Sigmoid colon (tissue), 7 donors: ENCODE data around the gene SLC6A19. TPM values are rescaled to one million over a fixed set of nuclear protein-coding genes. Genes with fewer than 3 reads are reported as not detected.

Experiments used
- DNase-seq: peaks from one replicate; pipeline ENCODE4 v3.0.0-alpha.2; 2019
- H3K27ac ChIP-seq, 4 donors: fragments of 200-600 bp; sonication (generic); one replicate each; pipeline ENCODE4 v1.5.1; 2016 to 2019; ENCODE audit warnings: mild to moderate bottlenecking in 1 of 4
- H3K27me3 ChIP-seq, 3 donors: fragments of 200-600 bp; sonication (generic); one replicate each; pipeline ENCODE4 v1.5.1; 2019; ENCODE audit warnings: mild to moderate bottlenecking in 1 of 3
- H3K36me3 ChIP-seq, 4 donors: fragments of 200-600 bp; sonication (generic); one replicate each; pipeline ENCODE4 v1.5.1; 2016 to 2019
- H3K4me1 ChIP-seq, 4 donors: fragments of 200-600 bp; sonication (generic); one replicate each; pipeline ENCODE4 v1.5.1; 2017 to 2019
- H3K4me3 ChIP-seq, 4 donors: fragments of 200-600 bp; sonication (generic); one replicate each; pipeline ENCODE4 v1.5.1; 2017 to 2019; ENCODE audit warnings: mild to moderate bottlenecking in 2 of 4, moderate library complexity in 1 of 4
- H3K9me3 ChIP-seq, 4 donors: fragments of 200-600 bp in 3 of 4; sonication (generic) in 3 of 4; one replicate each; pipeline versions ENCODE4 v1.5.1 to v1.6.1; 2013 to 2019
- EP300 ChIP-seq, 4 donors: sonication (generic); formaldehyde crosslinking; IDR thresholded peaks; one replicate each; pipeline ENCODE4 v1.6.1; 2017; ENCODE audit warnings: antibody characterized with exemption in 4 of 4
- POLR2A ChIP-seq, 2 donors: fragments of 450-650 bp; IDR thresholded peaks; one replicate each; pipeline ENCODE4 v1.6.1; 2016; ENCODE audit warnings: antibody characterized with exemption in 2 of 2, mild to moderate bottlenecking in 2 of 2, moderate library complexity in 2 of 2
- POLR2AphosphoS5 ChIP-seq, 4 donors: sonication (generic); formaldehyde crosslinking; IDR thresholded peaks; one replicate each; pipeline ENCODE4 v1.6.1; 2017; ENCODE audit warnings: antibody characterized with exemption in 4 of 4
- WGBS, 2 donors: extraction: QIAGEN DNeasy Blood & Tissue Kit; methylation state at CpG; one replicate each; pipeline ENCODE4 v1.1.7; 2013; 5-methylcytosine and 5-hydroxymethylcytosine counted together
- intact Hi-C: fragments of 100-400 bp; cut with DNase I; formaldehyde crosslinking; loops from one replicate; pipeline ENCODE4 v1.15.1; 2023
- polyA plus RNA-seq, 3 donors: library from polyadenylated mRNA; stranded (reverse); fragments of 200-250 nt; gene quantifications; one replicate each; pipeline ENCODE4 v1.2.3, GENCODE V29; 2013
- total RNA-seq, 4 donors: library from RNA; depleted of rRNA; stranded (reverse); fragments of >200 nt; gene quantifications; one replicate each; pipeline ENCODE4 v1.1.0, GENCODE V29; 2016
- TF ChIP-seq, protein P1 (sequence below), 4 experiments: fragments of 450-650 bp in 3 of 4; fragments of 200-600 bp in 1 of 4; IDR thresholded peaks; one replicate each; pipeline ENCODE4 v1.5.1; 2016 to 2019; ENCODE audit warnings: antibody characterized with exemption in 4 of 4, mild to moderate bottlenecking in 3 of 4, moderate library complexity in 2 of 4
- donor health status: healthy with polysubstance abuse.
- donor health status: Bipolar disorder and iron deficiency.
- donor health status: healthy.

Gene SLC6A19
- total and polyA plus RNA-seq, 7 donors = 0.80 to 6.6 (median 0.92) TPM; not detected in 4

DNA sequence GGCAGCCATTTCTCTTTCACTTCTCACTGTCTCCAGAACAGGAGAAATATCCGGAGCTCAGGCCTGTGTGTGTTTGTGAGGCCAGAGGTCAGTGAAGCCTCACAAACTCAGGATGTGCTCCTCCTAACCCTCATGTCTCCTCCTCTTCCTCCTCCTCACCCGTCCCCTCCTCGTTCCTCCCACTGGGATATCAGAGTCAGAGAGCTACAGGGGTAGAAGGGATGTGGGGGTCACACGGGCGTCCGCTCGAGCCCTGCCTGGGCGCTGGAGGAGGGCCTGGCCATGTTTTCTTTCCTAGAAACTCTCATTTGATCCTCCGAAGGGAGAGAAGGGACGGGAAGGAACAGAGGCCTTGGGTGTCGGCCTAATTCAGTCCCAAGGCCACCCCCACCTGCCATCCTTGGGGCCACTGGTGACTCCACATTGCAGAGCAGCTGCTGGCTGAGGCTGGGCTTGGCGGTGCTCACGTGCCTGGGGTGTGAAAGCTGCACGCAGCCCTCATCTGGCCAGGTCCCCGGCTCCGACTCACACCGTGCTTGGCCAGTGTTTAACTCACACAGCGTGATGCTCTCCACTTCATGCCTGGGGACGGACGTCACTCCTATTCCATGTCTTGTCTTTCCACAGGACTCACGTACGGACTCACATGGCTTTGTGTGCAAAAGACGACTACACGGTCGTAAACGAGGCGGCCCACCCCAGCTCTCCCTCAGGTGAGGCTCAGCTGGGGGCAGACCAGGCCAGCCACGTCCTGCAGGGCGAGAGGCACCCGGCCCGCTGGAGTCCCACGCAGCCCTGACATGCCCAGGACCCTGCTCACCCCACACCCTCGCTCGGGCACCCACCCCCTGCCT is 22.6 kb upstream of the SLC6A19 start:
- intact Hi-C loops = no loop called here

GRCh38 chr5:1179383-1179715 is 22.0 kb upstream of the SLC6A19 start:
- 84% methylated on average over 9 of the region's 9 CpGs; no CpG with 5 or more reads in 1 of the 2 donors for WGBS, 2 donors
- peaks cover 0 to under 1% (median 0%) of the 10 kb centered on the region in 4 donors for H3K4me1 ChIP-seq
- H3K27me3 ChIP-seq = peaks cover 0 to 8% (median 0%) of the 10 kb centered on the region in 3 donors
- no peak for DNase-seq
- H3K4me3 ChIP-seq = no peak overlapping the region
- TF ChIP-seq POLR2AphosphoS5 (IDR thresholded peaks at IDR 0.05) (no peak), POLR2A (IDR thresholded peaks at IDR 0.05) (no peak), EP300 (IDR thresholded peaks at IDR 0.05) (no peak)
- TF ChIP-seq, protein P1, sequence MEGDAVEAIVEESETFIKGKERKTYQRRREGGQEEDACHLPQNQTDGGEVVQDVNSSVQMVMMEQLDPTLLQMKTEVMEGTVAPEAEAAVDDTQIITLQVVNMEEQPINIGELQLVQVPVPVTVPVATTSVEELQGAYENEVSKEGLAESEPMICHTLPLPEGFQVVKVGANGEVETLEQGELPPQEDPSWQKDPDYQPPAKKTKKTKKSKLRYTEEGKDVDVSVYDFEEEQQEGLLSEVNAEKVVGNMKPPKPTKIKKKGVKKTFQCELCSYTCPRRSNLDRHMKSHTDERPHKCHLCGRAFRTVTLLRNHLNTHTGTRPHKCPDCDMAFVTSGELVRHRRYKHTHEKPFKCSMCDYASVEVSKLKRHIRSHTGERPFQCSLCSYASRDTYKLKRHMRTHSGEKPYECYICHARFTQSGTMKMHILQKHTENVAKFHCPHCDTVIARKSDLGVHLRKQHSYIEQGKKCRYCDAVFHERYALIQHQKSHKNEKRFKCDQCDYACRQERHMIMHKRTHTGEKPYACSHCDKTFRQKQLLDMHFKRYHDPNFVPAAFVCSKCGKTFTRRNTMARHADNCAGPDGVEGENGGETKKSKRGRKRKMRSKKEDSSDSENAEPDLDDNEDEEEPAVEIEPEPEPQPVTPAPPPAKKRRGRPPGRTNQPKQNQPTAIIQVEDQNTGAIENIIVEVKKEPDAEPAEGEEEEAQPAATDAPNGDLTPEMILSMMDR (IDR thresholded peaks at IDR 0.05) = no peak
- no peaks in the 10 kb centered on the region for H3K9me3 ChIP-seq
- intact Hi-C loops = no loop called here
- H3K36me3 ChIP-seq = no peaks in the 10 kb centered on the region
- H3K27ac ChIP-seq = no peak overlapping the region

More for the DNA sequence above, 22.6 kb upstream of the SLC6A19 start:
- no peak for DNase-seq
- no peak for TF ChIP-seq EP300 (IDR thresholded peaks at IDR 0.05)
- Histone ChIP-seq H3K4me3 (no peak overlapping the region), H3K27ac (no peak overlapping the region), H3K27me3 (peaks cover 0 to 8% (median 0%) of the 10 kb centered on the region in 3 donors), H3K36me3 (no peaks in the 10 kb centered on the region), H3K9me3 (no peaks in the 10 kb centered on the region), H3K4me1 (peaks cover 0 to 4% (median 0%) of the 10 kb centered on the region in 4 donors)
- WGBS, 2 donors = 81% methylated on average over 34 of the region's 34 CpGs; no CpG with 5 or more reads in 1 of the 2 donors

DNA sequence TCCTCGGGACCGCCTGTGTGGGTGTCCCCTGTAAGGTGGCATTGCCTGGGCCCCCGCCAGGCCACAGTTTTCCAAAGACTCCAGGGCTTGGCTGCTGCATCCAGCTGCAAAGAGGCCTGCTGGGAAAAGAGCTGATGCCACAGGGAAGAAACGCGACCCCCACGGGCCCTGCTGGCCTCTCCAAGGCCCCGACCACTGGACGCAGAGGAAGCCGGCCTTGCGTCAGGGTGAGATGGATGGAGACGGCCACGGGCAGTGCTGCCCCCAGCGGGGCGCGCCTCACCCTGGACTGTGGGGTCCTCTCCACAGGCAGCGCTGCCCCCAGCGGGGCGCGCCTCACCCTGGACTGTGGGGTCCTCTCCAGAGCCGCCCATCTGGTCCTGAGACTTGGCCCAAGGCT is 21.3 kb upstream of the SLC6A19 start:
- WGBS, 2 donors = 96% methylated on average over 20 of the region's 20 CpGs; no CpG with 5 or more reads in 1 of the 2 donors
- no peak for DNase-seq
- intact Hi-C loops = no loop called here
- TF ChIP-seq POLR2AphosphoS5 (IDR thresholded peaks at IDR 0.05) = no peak
- TF ChIP-seq, protein P1 (IDR thresholded peaks at IDR 0.05) = no peak
- no peak for TF ChIP-seq EP300 (IDR thresholded peaks at IDR 0.05)
- TF ChIP-seq POLR2A (IDR thresholded peaks at IDR 0.05) = no peak
- no peak overlapping the region for H3K4me3 ChIP-seq
- H3K27ac ChIP-seq = no peak overlapping the region
- H3K9me3 ChIP-seq = no peaks in the 10 kb centered on the region
- no peaks in the 10 kb centered on the region for H3K4me1 ChIP-seq
- peaks cover 0 to 8% (median 0%) of the 10 kb centered on the region in 3 donors for H3K27me3 ChIP-seq
- H3K36me3 ChIP-seq = no peaks in the 10 kb centered on the region

DNA sequence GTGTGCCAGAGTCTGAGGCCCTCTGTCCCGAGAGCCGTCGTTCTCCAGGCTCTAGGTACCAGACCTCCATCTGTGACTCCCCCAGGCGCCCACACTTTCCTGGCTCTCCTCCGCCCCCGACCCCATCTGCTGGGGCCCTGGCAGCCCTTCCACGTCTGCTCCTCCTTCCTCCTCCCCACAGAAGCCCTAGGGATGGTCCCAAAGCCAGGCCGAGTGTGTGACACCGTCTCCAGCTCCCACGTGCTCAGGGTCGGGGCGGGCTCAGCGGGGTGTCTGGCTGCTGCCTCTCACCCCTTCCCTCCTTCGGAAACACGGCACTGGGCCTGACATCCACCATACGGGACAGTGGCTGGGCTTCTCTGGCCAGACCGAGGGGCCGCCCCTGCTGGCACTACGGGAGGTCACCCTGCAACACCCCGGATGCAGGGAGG is 20.5 kb upstream of the SLC6A19 start:
- peaks cover 0 to 8% (median 0%) of the 10 kb centered on the region in 3 donors for H3K27me3 ChIP-seq
- H3K36me3 ChIP-seq = no peaks in the 10 kb centered on the region
- intact Hi-C loops = no loop called here
- TF ChIP-seq POLR2AphosphoS5 (IDR thresholded peaks at IDR 0.05) = no peak
- H3K4me3 ChIP-seq = no peak overlapping the region
- DNase-seq = no peak
- H3K27ac ChIP-seq = no peak overlapping the region
- H3K4me1 ChIP-seq = no peaks in the 10 kb centered on the region
- 87 to 88% methylated on average over 20 of the region's 20 CpGs for WGBS, 2 donors
- no peaks in the 10 kb centered on the region for H3K9me3 ChIP-seq

GRCh38 chr5:1181451-1182359 is 19.7 kb upstream of the SLC6A19 start:
- H3K27ac ChIP-seq = no peak overlapping the region
- DNase-seq = no peak

More at GRCh38 chr5:1181451-1182359, 19.7 kb upstream of the SLC6A19 start:
- intact Hi-C loops = no loop called here
- WGBS, 2 donors = 41 to 68% methylated on average over 27 of the region's 27 CpGs
- Histone ChIP-seq H3K27me3 (peaks cover 0 to 9% (median 0%) of the 10 kb centered on the region in 3 donors), H3K36me3 (no peaks in the 10 kb centered on the region), H3K9me3 (no peaks in the 10 kb centered on the region), H3K4me1 (no peaks in the 10 kb centered on the region), H3K4me3 (no peak overlapping the region)
- TF ChIP-seq, protein P1 (IDR thresholded peaks at IDR 0.05) = no peak
- TF ChIP-seq POLR2A (IDR thresholded peaks at IDR 0.05) (no peak), POLR2AphosphoS5 (IDR thresholded peaks at IDR 0.05) (no peak), EP300 (IDR thresholded peaks at IDR 0.05) (no peak)
